ENCODE measurements around the gene PAK1.

PAK1 gene

GRCh38 chr11:77454867-77455655 is 18.8 kb downstream of the PAK1 start:
- intact Hi-C loops (cut with DNase I; ENCODE audit: low total_unique reads): no loop called here
- no peaks in the 10 kb centered on the region for H3K27me3 ChIP-seq
- no peak for TF ChIP-seq CTCF (IDR thresholded peaks at IDR 0.05)
- H3K4me3 ChIP-seq: no peak overlapping the region
- H3K9me3 ChIP-seq: no peaks in the 10 kb centered on the region
- DNase-seq: no peak
- H3K4me1 ChIP-seq: no peaks in the 10 kb centered on the region
- H3K27ac ChIP-seq: no peak overlapping the region
- H3K36me3 ChIP-seq: no peaks in the 10 kb centered on the region

GRCh38 chr11:77450227-77450626 is 23.7 kb downstream of the PAK1 start:
- intact Hi-C loops (cut with DNase I; ENCODE audit: low total_unique reads): no loop called here
- Histone ChIP-seq H3K4me3 (no peak overlapping the region), H3K27ac (no peak overlapping the region), H3K27me3 (no peaks in the 10 kb centered on the region), H3K4me1 (no peaks in the 10 kb centered on the region), H3K36me3 (no peaks in the 10 kb centered on the region), H3K9me3 (no peaks in the 10 kb centered on the region)
- TF ChIP-seq CTCF (IDR thresholded peaks at IDR 0.05): no peak
- DNase-seq: no peak

- H3K4me3 ChIP-seq: no peak overlapping the region
- no peaks in the 10 kb centered on the region for H3K27me3 ChIP-seq
- no peak for TF ChIP-seq CTCF (IDR thresholded peaks at IDR 0.05)
- H3K36me3 ChIP-seq: no peaks in the 10 kb centered on the region
- H3K27ac ChIP-seq: no peak overlapping the region
- intact Hi-C loops (cut with DNase I; ENCODE audit: low total_unique reads): no loop called here
- no peaks in the 10 kb centered on the region for H3K4me1 ChIP-seq
- no peak for DNase-seq
- H3K9me3 ChIP-seq: no peaks in the 10 kb centered on the region
Observed at GRCh38 chr11:77449784-77450183, 24.1 kb downstream of the PAK1 start.

GRCh38 chr11:77449060-77449521 is 24.8 kb downstream of the PAK1 start:
- no peak overlapping the region for H3K27ac ChIP-seq
- no peaks in the 10 kb centered on the region for H3K4me1 ChIP-seq
- intact Hi-C loops (cut with DNase I; ENCODE audit: low total_unique reads): no loop called here

GRCh38 chr11:77448269-77448668 is 25.6 kb downstream of the PAK1 start:
- DNase-seq: no peak
- Histone ChIP-seq H3K4me1 (no peaks in the 10 kb centered on the region), H3K36me3 (no peaks in the 10 kb centered on the region), H3K27ac (no peak overlapping the region), H3K27me3 (no peaks in the 10 kb centered on the region), H3K9me3 (no peaks in the 10 kb centered on the region), H3K4me3 (no peak overlapping the region)
- intact Hi-C loops (cut with DNase I; ENCODE audit: low total_unique reads): no loop called here
- no peak for TF ChIP-seq CTCF (IDR thresholded peaks at IDR 0.05)

More at GRCh38 chr11:77449060-77449521, 24.8 kb downstream of the PAK1 start:
- no peak for DNase-seq
- H3K27me3 ChIP-seq: no peaks in the 10 kb centered on the region
- H3K4me3 ChIP-seq: no peak overlapping the region
- H3K9me3 ChIP-seq: no peaks in the 10 kb centered on the region
- TF ChIP-seq CTCF (IDR thresholded peaks at IDR 0.05): no peak
- no peaks in the 10 kb centered on the region for H3K36me3 ChIP-seq
